BJ (cell line): ENCODE results near the gene RBMS1. TPM values are rescaled to one million over a fixed set of nuclear protein-coding genes. Genes with fewer than 3 reads are reported as not detected.

ENCODE experiments used
- CTCF ChIA-PET: fragments of 350-600 bp; formaldehyde crosslinking; extraction: SDS; loops from one replicate; lab custom pipeline; 2021; ENCODE audit warnings: antibody characterized with exemption, inconsistent platforms; lab: Yijun Ruan, JAX
- POLR2A ChIA-PET: fragments of 300-600 bp; sonication (Branson Sonifier 250); formaldehyde crosslinking; extraction: SDS; loops from one replicate; lab custom pipeline; 2021; ENCODE audit warnings: antibody characterized with exemption; lab: Charles Lee
- DNase-seq: peaks from one replicate; pipeline ENCODE4 v3.0.0-alpha.2; 2011; ENCODE audit warnings: low read depth
- H3K27me3 ChIP-seq: 2 replicates; pipeline ENCODE4 v1.6.0; 2011; ENCODE audit warnings: low read length; ENCODE audit not compliant: control insufficient read depth, insufficient read depth
- H3K36me3 ChIP-seq: 2 replicates; pipeline ENCODE4 v1.5.1; 2011; ENCODE audit warnings: low read length; ENCODE audit not compliant: control insufficient read depth, insufficient read depth
- H3K4me3 ChIP-seq: 2 replicates; pipeline ENCODE4 v1.5.1; 2011; ENCODE audit warnings: low read depth, mild to moderate bottlenecking, control low read depth, low read length
- polyA plus RNA-seq: library from polyadenylated mRNA; depleted of rRNA; stranded (reverse); fragments of >200 nt; gene quantifications from 2 replicates; pipeline ENCODE4 v1.2.3, GENCODE V29; 2011
- TF ChIP-seq, protein P1 (sequence below): IDR thresholded peaks from 2 replicates; pipeline ENCODE4 v1.5.1; 2011; ENCODE audit warnings: low read depth, mild to moderate bottlenecking, control low read depth, inconsistent platforms, low read length, moderate library complexity; ENCODE audit not compliant: insufficient read depth

RBMS1 gene
- polyA plus RNA-seq, 1 experiment: 80.1 TPM

DNA sequence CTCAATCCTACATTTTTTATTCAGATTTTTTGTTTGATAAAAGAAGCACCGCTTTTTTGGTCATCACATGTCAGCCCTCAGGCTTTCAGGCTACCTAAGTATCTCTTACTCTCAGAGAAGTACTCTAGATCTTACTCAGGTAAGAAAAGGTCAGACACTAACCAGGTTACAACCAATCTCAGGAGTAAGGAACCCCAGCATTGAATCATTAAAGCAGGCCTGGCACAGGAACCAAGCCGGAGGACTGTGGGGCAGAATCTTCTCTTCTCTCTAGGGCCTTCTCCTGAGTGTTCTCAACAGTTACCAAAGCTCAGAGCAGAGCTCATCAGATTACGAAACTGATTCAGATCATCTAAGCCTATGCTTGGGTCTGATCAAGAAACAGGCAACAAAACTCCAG is 28.2 kb downstream of the RBMS1 start:
- no peak overlapping the region for H3K4me3 ChIP-seq
- ChIA-PET CTCF (interaction anchor here (1.0 to 1.7 kb wide), 2 partner anchors 15 to 36 kb away, joined by 3 read pairs; no protein-coding TSS in a partner anchor), POLR2A (no interaction called here)
- DNase-seq: no peak
- no peaks in the 10 kb centered on the region for H3K27me3 ChIP-seq
- TF ChIP-seq, protein P1, sequence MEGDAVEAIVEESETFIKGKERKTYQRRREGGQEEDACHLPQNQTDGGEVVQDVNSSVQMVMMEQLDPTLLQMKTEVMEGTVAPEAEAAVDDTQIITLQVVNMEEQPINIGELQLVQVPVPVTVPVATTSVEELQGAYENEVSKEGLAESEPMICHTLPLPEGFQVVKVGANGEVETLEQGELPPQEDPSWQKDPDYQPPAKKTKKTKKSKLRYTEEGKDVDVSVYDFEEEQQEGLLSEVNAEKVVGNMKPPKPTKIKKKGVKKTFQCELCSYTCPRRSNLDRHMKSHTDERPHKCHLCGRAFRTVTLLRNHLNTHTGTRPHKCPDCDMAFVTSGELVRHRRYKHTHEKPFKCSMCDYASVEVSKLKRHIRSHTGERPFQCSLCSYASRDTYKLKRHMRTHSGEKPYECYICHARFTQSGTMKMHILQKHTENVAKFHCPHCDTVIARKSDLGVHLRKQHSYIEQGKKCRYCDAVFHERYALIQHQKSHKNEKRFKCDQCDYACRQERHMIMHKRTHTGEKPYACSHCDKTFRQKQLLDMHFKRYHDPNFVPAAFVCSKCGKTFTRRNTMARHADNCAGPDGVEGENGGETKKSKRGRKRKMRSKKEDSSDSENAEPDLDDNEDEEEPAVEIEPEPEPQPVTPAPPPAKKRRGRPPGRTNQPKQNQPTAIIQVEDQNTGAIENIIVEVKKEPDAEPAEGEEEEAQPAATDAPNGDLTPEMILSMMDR: no peak
- peaks cover 6% of the 10 kb centered on the region; the same call in 1 of the 2 replicates for H3K36me3 ChIP-seq

DNA sequence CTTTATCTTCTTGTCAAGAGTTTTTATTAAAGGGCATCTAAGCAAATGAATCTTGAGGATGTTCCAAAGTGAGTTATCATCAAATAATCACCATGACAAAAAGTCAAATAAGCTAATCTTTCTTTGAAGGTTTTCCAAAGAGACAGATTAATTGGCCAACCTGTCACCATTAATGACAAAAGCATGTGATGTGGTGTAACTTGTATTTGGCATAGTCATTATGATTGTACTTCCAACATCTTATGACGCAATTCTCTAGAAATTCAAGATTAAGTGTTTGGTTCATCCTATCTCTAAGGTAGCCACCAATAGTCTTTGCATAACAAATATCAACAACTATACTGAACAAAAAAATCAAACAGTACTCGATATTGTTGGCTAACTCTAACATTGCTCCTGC is 28.6 kb downstream of the RBMS1 start:
- CTCF ChIA-PET: interaction anchor here (1.7 kb wide), 1 partner anchor 36 kb away, joined by 3 read pairs; no protein-coding TSS in a partner anchor

DNA sequence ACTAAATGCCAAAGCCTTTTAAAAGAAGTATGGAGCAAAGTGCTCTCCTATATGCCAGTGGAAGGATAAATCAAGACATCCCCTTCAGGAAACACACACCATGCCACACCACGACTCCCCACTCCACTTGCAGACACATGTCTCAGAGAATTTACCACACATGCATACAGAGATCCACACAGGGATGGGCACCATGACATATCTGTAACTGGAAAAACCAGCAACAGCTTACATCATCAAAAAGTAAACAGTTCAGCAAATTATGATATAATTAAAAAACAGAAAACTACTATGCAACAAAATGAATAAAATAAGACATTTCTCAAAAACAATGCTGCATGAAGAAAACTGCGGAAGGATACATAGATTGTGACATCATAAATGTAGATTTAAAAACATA is 29.6 kb downstream of the RBMS1 start:
- ChIA-PET CTCF (no interaction called here), POLR2A (no interaction called here)
- Histone ChIP-seq H3K4me3 (no peak overlapping the region), H3K27me3 (no peaks in the 10 kb centered on the region), H3K36me3 (peaks cover 7% of the 10 kb centered on the region; the same call in 1 of the 2 replicates)
- no peak for DNase-seq
- TF ChIP-seq, protein P1: no peak

More for the DNA sequence above, 28.6 kb downstream of the RBMS1 start:
- TF ChIP-seq, protein P1: no peak
- Histone ChIP-seq H3K4me3 (no peak overlapping the region), H3K36me3 (peaks cover 7% of the 10 kb centered on the region; the same call in 1 of the 2 replicates), H3K27me3 (no peaks in the 10 kb centered on the region)
- no peak for DNase-seq
- POLR2A ChIA-PET: no interaction called here

DNA sequence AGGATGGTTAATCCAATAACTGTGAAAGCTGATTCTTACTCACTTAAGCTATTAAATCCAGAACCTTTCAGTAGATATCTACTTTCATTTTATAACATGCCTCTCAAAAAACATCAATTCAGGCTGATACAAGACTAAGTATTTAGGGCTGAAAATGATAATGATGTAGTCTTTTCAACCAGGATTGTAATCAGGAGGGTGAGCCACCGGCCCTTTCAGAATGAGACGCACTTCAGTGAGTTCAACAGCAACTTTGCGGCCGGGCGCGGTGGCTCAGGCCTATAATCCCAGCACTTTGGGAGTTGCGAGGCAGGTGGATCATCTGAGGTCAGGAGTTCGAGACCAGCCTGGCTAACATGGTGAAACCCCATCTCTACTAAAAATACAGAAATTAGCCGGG is 30.4 kb downstream of the RBMS1 start:
- no peak overlapping the region for H3K4me3 ChIP-seq
- no peaks in the 10 kb centered on the region for H3K27me3 ChIP-seq
- ChIA-PET CTCF (no interaction called here), POLR2A (no interaction called here)
- no peak for DNase-seq
- TF ChIP-seq, protein P1: no peak
- H3K36me3 ChIP-seq: peaks cover 7% of the 10 kb centered on the region; the same call in 1 of the 2 replicates

DNA sequence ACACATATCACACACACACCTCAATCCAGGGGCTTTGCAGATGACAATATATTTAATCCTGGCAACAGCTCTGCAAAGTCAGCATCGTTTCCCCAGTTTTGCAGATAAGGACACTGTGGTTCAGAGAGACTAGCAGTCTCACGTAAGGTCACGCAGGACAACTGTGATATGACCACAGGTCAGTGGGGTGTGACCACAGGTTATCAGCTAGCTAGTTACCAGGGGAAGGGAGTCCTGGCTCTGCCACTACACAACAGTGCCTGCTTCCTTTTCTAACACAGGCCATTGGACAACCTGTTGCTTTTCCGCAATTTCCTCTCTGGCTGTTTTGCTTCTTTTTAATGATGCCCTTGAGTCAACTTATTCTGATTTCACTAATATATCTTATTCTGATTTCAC is 33.3 kb downstream of the RBMS1 start:
- ChIA-PET POLR2A (no interaction called here), CTCF (no interaction called here)
- Histone ChIP-seq H3K36me3 (peaks cover 7% of the 10 kb centered on the region; the same call in 1 of the 2 replicates), H3K27me3 (no peaks in the 10 kb centered on the region), H3K4me3 (no peak overlapping the region)
- TF ChIP-seq, protein P1: no peak
- no peak for DNase-seq
